GM12878 (cell line): ENCODE data around the gene NR1D2. TPM values are rescaled to one million over a fixed set of nuclear protein-coding genes. Genes with fewer than 3 reads are reported as not detected.

Experiments used
- ATAC-seq: fragments of 200-7000 bp; cut with Tn5 transposase; 3 replicates; pipeline ENCODE4 v1.9.1; 2020; ENCODE audit warnings: mild to moderate bottlenecking, moderate library complexity
- BruUV-seq: library from RNA; stranded (reverse); fragments of 400-500 nt; replicated peaks from 2 replicates; lab custom pipeline; 2021; lab: Mats Ljungman, UMichigan
- CTCF ChIA-PET: fragments of 300-600 bp; sonication (Branson Sonifier 250); formaldehyde crosslinking; extraction: SDS; loops from one replicate; lab custom pipeline; 2021; ENCODE audit warnings: inconsistent platforms; lab: Yijun Ruan, JAX
- POLR2A ChIA-PET: fragments of 350-600 bp; formaldehyde crosslinking; extraction: SDS; loops from one replicate; lab custom pipeline; 2021; ENCODE audit warnings: inconsistent platforms; lab: Charles Lee
- RAD21 ChIA-PET: fragments of 300-600 bp; sonication (Branson Sonifier 250); formaldehyde crosslinking; loops from one replicate; lab custom pipeline; 2023; ENCODE audit warnings: antibody characterized with exemption; ENCODE audit not compliant: unreplicated experiment; lab: Charles Lee
- SMC1A ChIA-PET: fragments of 300-600 bp; sonication (Branson Sonifier 250); formaldehyde crosslinking; loops from one replicate; lab custom pipeline; 2023; ENCODE audit not compliant: unreplicated experiment, uncharacterized antibody; lab: Charles Lee
- DNase-seq: peaks from one replicate; pipeline ENCODE4 v3.0.0-alpha.2; 2011; ENCODE audit warnings: low read depth, low spot score
- FAIRE-seq: peaks from 3 replicates; lab custom pipeline; 2011; peaks lifted over from hg19 to GRCh38; lab: Jason Lieb, UNC
- H2AFZ ChIP-seq: 2 replicates; pipeline ENCODE4 v1.6.0; 2011; ENCODE audit warnings: low read depth, low read length, control low read depth; ENCODE audit not compliant: control insufficient read depth
- H3K27ac ChIP-seq: 2 replicates; pipeline ENCODE4 v1.5.1; 2011; ENCODE audit warnings: control low read depth; ENCODE audit not compliant: control insufficient read depth, insufficient read depth
- H3K27me3 ChIP-seq, 2 experiments: replicated peaks in 1 of 2; 2 replicates each; pipeline versions ENCODE4 v1.6.0 to v1.6.1; 2011; ENCODE audit warnings: low read length in 1 of 2; ENCODE audit not compliant: control insufficient read depth in 2 of 2, insufficient read depth in 2 of 2
- H3K36me3 ChIP-seq, 2 experiments: 2 replicates each; pipeline ENCODE4 v1.5.1; 2011; ENCODE audit warnings: low read length in 1 of 2; ENCODE audit not compliant: control insufficient read depth in 2 of 2, insufficient read depth in 2 of 2
- H3K4me1 ChIP-seq: 2 replicates; pipeline ENCODE4 v1.6.1; 2011; ENCODE audit warnings: mild to moderate bottlenecking, low read length, moderate library complexity, mixed read lengths; ENCODE audit not compliant: control insufficient read depth, insufficient read depth
- H3K4me2 ChIP-seq: 2 replicates; pipeline ENCODE4 v1.6.0; 2011; ENCODE audit warnings: control low read depth; ENCODE audit not compliant: control insufficient read depth, insufficient read depth
- H3K4me3 ChIP-seq: fragments of 200-600 bp; sonication (generic); 2 replicates; pipeline ENCODE4 v1.5.1; 2016
- H3K79me2 ChIP-seq: 2 replicates; pipeline ENCODE4 v1.6.0; 2011; ENCODE audit warnings: low read length; ENCODE audit not compliant: control insufficient read depth, insufficient read depth
- H3K9ac ChIP-seq: 2 replicates; pipeline ENCODE4 v1.8.0; 2011; ENCODE audit warnings: low read length, control low read depth, mixed read lengths; ENCODE audit not compliant: control insufficient read depth, insufficient read depth
- H3K9me3 ChIP-seq: replicated peaks from 3 replicates; pipeline ENCODE4 v1.5.1; 2011; ENCODE audit warnings: mild to moderate bottlenecking, low read length; ENCODE audit not compliant: control insufficient read depth, insufficient read depth
- H4K20me1 ChIP-seq: 2 replicates; pipeline ENCODE4 v1.6.0; 2011; ENCODE audit not compliant: control insufficient read depth, insufficient read depth
- ASH2L ChIP-seq: fragments of 300-600, 200-600 bp; sonication (generic); IDR thresholded peaks from 2 replicates; pipeline ENCODE4 v1.6.1; 2017; ENCODE audit warnings: low read depth, mild to moderate bottlenecking, borderline replicate concordance
- BACH1 ChIP-seq: fragments of 450-650 bp; IDR thresholded peaks from 2 replicates; pipeline ENCODE4 v1.6.1; 2017; ENCODE audit warnings: mild to moderate bottlenecking, borderline replicate concordance
- BRCA1 ChIP-seq: IDR thresholded peaks from 2 replicates; pipeline ENCODE4 v1.6.1; 2011; ENCODE audit warnings: low read depth, low read length, improper control_type of control experiment
- EZH2 ChIP-seq: IDR thresholded peaks from 2 replicates; pipeline ENCODE4 v1.6.1; 2012; ENCODE audit warnings: low read depth, mild to moderate bottlenecking, control low read depth, inconsistent platforms, low read length, borderline replicate concordance; ENCODE audit not compliant: control insufficient read depth
- NKRF ChIP-seq: fragments of 450-650 bp; conservative IDR thresholded peaks from 2 replicates; pipeline ENCODE4 v1.6.1; 2017; ENCODE audit warnings: mild to moderate bottlenecking, moderate library complexity
- SMAD1 ChIP-seq: fragments of 450-650 bp; IDR thresholded peaks from 2 replicates; pipeline ENCODE4 v1.6.1; 2018; ENCODE audit warnings: mild to moderate bottlenecking, low read depth; ENCODE audit not compliant: partially characterized antibody
- SREBF1 ChIP-seq: IDR thresholded peaks from 2 replicates; pipeline ENCODE4 v1.6.1; 2012; ENCODE audit warnings: mild to moderate bottlenecking, low read length
- in situ Hi-C: fragments of 300-500 bp; cut with MboI; formaldehyde crosslinking; loops from 9 replicates; pipeline ENCODE4 v1.14.3; 2018; ENCODE audit warnings: mixed read lengths
- intact Hi-C: fragments of 100-400 bp; cut with micrococcal nuclease; formaldehyde crosslinking; loops from one replicate; pipeline ENCODE4 v1.14.2; 2022; ENCODE audit not compliant: unreplicated experiment
- polyA plus RNA-seq, 11 experiments: library from polyadenylated mRNA; depleted of rRNA in 4 of 11; unstranded in 6 of 11; stranded (reverse) in 5 of 11; fragments of >200 nt; fragmentation: Nextera tagmentation in 4 of 11; fragmentation: Illumina TruSeq in 1 of 11; extraction: Ambion mirVana in 4 of 11; extraction: Trizol in 1 of 11; gene quantifications; 1 replicate in 1 of 11; 2 replicates in 10 of 11; pipeline versions ENCODE4 v1.2.1 to v1.2.3, GENCODE V29; 2011 to 2016; ENCODE audit warnings: inconsistent platforms in 2 of 11, missing spikeins in 2 of 11, low read depth in 1 of 11
- total RNA-seq, 4 experiments: library from RNA; depleted of rRNA in 3 of 4; stranded (reverse); fragments of >200 nt in 3 of 4; fragmentation: Illumina TruSeq in 1 of 4; extraction: Trizol in 1 of 4; gene quantifications; 2 replicates each; pipeline versions ENCODE4 v1.2.1 to v1.2.3, GENCODE V29; 2013 to 2021

The NR1D2 gene
- total and polyA plus RNA-seq, 10 of the 15 experiments (the other 5 are each of a cell fraction or from before 2014, with no cell fraction given), result 0.67 to 5.3 (median 2.6) TPM

DNA sequence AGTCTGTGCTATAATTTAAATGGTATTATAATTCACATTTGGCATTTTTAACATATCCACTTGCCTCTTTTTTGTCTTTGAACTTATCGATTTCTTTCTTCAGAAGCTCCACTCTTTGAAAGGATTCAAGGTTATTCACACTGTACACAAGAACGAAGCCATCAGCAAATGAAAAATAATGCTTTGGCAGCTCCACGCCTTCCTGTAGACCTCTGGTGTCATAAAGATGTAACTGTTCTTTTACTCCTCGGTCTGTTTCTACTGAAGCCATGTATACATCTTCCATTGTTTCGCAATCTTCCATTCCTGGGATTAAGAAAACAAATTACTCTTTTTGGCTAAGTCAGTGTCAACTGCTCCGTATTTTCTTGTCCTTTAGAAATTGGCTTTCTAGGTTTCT is 44.3 kb upstream of the NR1D2 start (continued):
- TF ChIP-seq NKRF (no peak), SREBF1 (no peak), BRCA1 (no peak), ASH2L (no peak)

DNA sequence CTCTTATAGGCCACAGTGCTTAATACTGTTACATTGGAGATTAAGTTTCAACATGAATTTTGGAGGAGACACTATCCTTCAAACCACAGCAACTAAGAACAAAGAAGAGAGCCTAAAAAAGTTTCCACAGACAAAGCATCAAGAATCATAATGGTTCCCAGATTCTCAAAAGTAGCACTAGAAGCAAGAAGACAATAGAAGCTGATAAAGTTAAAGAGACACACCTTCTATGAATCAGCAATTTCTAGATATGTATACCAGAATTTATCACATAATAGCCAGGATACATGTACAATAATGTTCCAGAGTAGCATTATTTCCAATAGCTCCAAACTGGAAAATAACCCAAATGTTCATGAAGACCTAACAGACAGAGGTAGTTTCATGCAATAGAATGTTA is 40.5 kb upstream of the NR1D2 start:
- POLR2A ChIA-PET, result no interaction called here
- RAD21 ChIA-PET, result no interaction called here

More for the DNA sequence above, 40.5 kb upstream of the NR1D2 start:
- DNase-seq, result no peak
- Histone ChIP-seq H3K9me3 (no peaks in the 10 kb centered on the region), H3K79me2 (no peaks in the 10 kb centered on the region), H3K4me1 (no peaks in the 10 kb centered on the region), H3K27ac (no peak overlapping the region), H3K36me3 (peaks cover 0 to 3% of the 10 kb centered on the region in 2 experiments; a peak in 3 of 4 replicates), H2AFZ (no peak overlapping the region), H3K27me3 (no peaks in the 10 kb centered on the region), H3K4me2 (no peak overlapping the region), H3K9ac (no peak overlapping the region), H4K20me1 (no peaks in the 10 kb centered on the region), H3K4me3 (no peak overlapping the region)
- TF ChIP-seq EZH2, result no peak
- TF ChIP-seq BACH1, result no peak
- TF ChIP-seq SMAD1, result no peak
- ChIA-PET SMC1A (interaction anchor here (0.6 kb wide), 1 partner anchor 62 kb away, joined by 3 read pairs; no protein-coding TSS in a partner anchor), CTCF (interaction anchor here (1.3 kb wide), 1 partner anchor 16 kb away, joined by 3 read pairs; no protein-coding TSS in a partner anchor)
- no peak for ATAC-seq
- BruUV-seq, result no TSS peak
- intact Hi-C loops, result no loop called here
- no peak for FAIRE-seq
- in situ Hi-C loops, result no loop called here
